ENCODE data around the gene DNAJC25.
A peak's percentile ranks its signal among the peaks of the same experiment; 100 is the strongest.

The DNAJC25 gene

DNA sequence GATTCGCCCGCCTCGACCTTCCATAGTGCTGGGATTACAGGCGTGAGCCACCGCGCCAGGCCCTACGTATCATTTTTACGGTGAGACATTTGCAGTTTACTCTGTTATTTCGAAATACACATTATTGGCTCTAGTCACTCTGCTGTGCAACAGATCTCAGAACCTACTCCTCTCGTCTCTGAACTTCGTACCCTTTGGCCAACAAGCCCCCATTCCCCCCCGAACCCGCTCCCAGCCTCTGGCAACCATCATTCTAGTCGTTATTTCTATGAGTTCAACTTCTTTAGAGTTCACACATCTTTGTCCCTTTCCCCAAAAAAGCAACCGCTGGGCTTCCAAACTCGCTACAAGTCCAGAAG is 32.4 kb upstream of the DNAJC25 start:
- no peaks in the 10 kb centered on the region for H3K36me3 ChIP-seq
- H3K4me3 ChIP-seq (ENCODE audit: low read depth in 1 of 2, low read length in 1 of 2): peak overlapping the region; percentile 65 to 72
- H3K4me1 ChIP-seq (ENCODE audit: control insufficient read depth in 1 of 2, insufficient read depth in 1 of 2, low read depth in 1 of 2, low read length in 1 of 2): peaks cover 17 to 19% of the 10 kb centered on the region in 2 experiments
- no peaks in the 10 kb centered on the region for H3K9me3 ChIP-seq
- TF ChIP-seq, protein P1, sequence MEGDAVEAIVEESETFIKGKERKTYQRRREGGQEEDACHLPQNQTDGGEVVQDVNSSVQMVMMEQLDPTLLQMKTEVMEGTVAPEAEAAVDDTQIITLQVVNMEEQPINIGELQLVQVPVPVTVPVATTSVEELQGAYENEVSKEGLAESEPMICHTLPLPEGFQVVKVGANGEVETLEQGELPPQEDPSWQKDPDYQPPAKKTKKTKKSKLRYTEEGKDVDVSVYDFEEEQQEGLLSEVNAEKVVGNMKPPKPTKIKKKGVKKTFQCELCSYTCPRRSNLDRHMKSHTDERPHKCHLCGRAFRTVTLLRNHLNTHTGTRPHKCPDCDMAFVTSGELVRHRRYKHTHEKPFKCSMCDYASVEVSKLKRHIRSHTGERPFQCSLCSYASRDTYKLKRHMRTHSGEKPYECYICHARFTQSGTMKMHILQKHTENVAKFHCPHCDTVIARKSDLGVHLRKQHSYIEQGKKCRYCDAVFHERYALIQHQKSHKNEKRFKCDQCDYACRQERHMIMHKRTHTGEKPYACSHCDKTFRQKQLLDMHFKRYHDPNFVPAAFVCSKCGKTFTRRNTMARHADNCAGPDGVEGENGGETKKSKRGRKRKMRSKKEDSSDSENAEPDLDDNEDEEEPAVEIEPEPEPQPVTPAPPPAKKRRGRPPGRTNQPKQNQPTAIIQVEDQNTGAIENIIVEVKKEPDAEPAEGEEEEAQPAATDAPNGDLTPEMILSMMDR (IDR thresholded peaks at IDR 0.05): no peak
- H3K27me3 ChIP-seq: peaks cover 46% of the 10 kb centered on the region
- H3K27ac ChIP-seq: no peak overlapping the region

- Histone ChIP-seq H3K27ac (no peak within 1 kb of the TSS), H3K9me3 (no peaks in the 10 kb centered on the region), H3K36me3 (no peaks in the 10 kb centered on the region), H3K4me3 (ENCODE audit: low read depth in 1 of 2, low read length in 1 of 2) (peak within 1 kb of the TSS; percentile 65 to 72), H3K4me1 (ENCODE audit: control insufficient read depth in 1 of 2, insufficient read depth in 1 of 2, low read depth in 1 of 2, low read length in 1 of 2) (peaks cover 17 to 19% of the 10 kb centered on the region in 2 experiments), H3K27me3 (peaks cover 46% of the 10 kb centered on the region)
- TF ChIP-seq, protein P1 (IDR thresholded peaks at IDR 0.05): no peak
These were observed 31.8 kb upstream of the DNAJC25 start, which contains the start of gene PTGR1 for GRCh38 chr9:111599092-111599954. PTGR1 (minus strand) TSS chr9:111599647; CDS start chr9:111597422, 2,225 bp downstream.

GRCh38 chr9:111599955-111600343 is 31.2 kb upstream of the DNAJC25 start:
- Histone ChIP-seq H3K27ac (no peak overlapping the region), H3K36me3 (no peaks in the 10 kb centered on the region), H3K4me1 (ENCODE audit: control insufficient read depth in 1 of 2, insufficient read depth in 1 of 2, low read depth in 1 of 2, low read length in 1 of 2) (peaks cover 17 to 19% of the 10 kb centered on the region in 2 experiments), H3K9me3 (no peaks in the 10 kb centered on the region), H3K4me3 (ENCODE audit: low read depth in 1 of 2, low read length in 1 of 2) (peak overlapping the region; percentile 65 to 72), H3K27me3 (peaks cover 49% of the 10 kb centered on the region)
- TF ChIP-seq, protein P1 (IDR thresholded peaks at IDR 0.05): no peak

DNA sequence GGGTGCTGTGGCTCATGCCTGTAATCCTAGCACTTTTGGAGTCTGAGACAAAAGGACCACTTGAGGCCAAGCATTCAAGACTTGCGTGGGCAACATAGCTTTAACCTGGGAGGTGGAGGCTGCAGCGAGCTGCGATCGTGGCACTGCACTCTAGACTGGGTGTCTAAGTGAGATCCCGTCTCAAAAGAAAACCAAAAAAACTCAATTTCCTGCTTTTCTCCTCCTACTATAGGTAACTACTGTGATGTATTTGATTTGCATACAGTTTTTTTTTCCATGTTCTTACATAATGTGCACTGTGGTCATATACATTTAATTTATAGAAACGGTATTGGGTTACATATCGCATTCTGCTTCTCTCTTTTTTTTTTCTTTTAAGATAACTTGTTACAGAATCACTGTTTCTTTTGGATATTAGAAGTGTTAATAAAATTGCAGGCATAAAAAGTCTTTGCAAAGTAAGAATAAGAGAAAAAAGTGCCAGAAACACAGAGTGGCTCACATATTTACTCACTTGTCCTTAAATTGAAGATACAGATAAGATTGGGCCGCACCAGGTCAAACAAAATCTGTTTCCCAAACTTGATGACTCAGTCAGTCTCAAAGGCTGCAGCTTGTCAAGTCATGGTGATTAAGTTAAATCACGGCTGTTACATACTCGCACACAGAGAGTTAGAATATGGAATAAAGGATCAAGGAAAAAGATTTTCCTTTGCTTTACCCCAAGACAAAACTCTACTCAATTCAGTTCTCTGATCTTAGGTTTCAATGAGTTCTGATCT is 29.7 kb upstream of the DNAJC25 start:
- Histone ChIP-seq H3K4me3 (ENCODE audit: low read depth in 1 of 2, low read length in 1 of 2) (no peak overlapping the region), H3K4me1 (ENCODE audit: control insufficient read depth in 1 of 2, insufficient read depth in 1 of 2, low read depth in 1 of 2, low read length in 1 of 2) (peaks cover 17 to 19% of the 10 kb centered on the region in 2 experiments), H3K36me3 (no peaks in the 10 kb centered on the region), H3K27me3 (peaks cover 63% of the 10 kb centered on the region), H3K9me3 (no peaks in the 10 kb centered on the region), H3K27ac (no peak overlapping the region)
- TF ChIP-seq, protein P1 (IDR thresholded peaks at IDR 0.05): no peak

DNA sequence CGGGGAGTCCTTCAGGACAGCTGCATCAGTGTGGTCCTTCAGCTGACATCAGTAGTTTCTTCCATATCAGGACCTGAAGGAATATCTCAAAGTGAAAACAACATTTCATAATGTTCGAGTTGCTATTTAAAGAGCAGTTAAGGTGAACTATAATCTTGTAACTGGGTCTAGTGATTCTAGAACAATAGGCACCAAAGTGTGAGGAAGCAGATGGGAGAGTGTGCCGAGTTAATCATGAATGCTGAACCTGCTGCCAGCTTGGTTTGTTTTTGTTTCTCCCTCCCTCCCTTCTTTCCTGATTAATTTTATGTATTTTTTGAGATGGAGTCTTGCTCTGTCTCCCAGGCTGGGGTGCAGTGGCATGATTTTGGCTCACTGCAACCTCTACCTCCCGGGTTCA is 28.1 kb upstream of the DNAJC25 start:
- Histone ChIP-seq H3K9me3 (no peaks in the 10 kb centered on the region), H3K4me3 (ENCODE audit: low read depth in 1 of 2, low read length in 1 of 2) (no peak overlapping the region), H3K27me3 (peaks cover 69% of the 10 kb centered on the region), H3K27ac (no peak overlapping the region), H3K4me1 (ENCODE audit: control insufficient read depth in 1 of 2, insufficient read depth in 1 of 2, low read depth in 1 of 2, low read length in 1 of 2) (peaks cover 14 to 17% of the 10 kb centered on the region in 2 experiments), H3K36me3 (no peaks in the 10 kb centered on the region)
- TF ChIP-seq, protein P1 (IDR thresholded peaks at IDR 0.05): no peak

Data from neutrophil (primary cell).